ENCODE results near the gene SF3B6.

The SF3B6 gene

GRCh38 chr2:24082787-24083566 is 6.9 kb upstream of the SF3B6 start:
- no peak overlapping the region for H3K4me3 ChIP-seq (ENCODE audit: low read depth, low read length)
- TF ChIP-seq, protein P1, sequence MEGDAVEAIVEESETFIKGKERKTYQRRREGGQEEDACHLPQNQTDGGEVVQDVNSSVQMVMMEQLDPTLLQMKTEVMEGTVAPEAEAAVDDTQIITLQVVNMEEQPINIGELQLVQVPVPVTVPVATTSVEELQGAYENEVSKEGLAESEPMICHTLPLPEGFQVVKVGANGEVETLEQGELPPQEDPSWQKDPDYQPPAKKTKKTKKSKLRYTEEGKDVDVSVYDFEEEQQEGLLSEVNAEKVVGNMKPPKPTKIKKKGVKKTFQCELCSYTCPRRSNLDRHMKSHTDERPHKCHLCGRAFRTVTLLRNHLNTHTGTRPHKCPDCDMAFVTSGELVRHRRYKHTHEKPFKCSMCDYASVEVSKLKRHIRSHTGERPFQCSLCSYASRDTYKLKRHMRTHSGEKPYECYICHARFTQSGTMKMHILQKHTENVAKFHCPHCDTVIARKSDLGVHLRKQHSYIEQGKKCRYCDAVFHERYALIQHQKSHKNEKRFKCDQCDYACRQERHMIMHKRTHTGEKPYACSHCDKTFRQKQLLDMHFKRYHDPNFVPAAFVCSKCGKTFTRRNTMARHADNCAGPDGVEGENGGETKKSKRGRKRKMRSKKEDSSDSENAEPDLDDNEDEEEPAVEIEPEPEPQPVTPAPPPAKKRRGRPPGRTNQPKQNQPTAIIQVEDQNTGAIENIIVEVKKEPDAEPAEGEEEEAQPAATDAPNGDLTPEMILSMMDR (IDR thresholded peaks at IDR 0.05; ENCODE audit: control insufficient read depth, extremely low read depth, insufficient read depth), result no peak
- DNase-seq (ENCODE audit: low read depth), result no peak

DNA sequence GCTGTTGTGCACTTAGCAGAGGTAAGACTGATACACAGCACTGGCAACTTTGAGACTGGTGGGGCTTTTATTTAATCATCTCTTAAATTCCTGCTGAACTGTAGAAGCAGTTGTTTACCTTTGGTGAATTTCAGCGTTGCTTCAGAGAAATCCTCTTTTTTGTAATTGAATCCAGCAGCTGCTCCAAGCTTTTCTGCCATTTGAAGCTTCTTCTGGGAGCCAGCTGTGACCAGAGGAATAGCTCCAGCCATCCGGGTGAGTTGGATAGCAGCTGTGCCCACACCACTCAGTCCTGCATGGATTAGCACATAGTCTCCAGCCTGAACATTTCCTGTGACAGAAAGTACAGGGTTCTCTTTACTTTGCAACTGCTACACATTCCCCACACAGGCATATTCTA is 4.6 kb upstream of the SF3B6 start:
- DNase-seq (ENCODE audit: low read depth), result no peak
- TF ChIP-seq, protein P1 (IDR thresholded peaks at IDR 0.05; ENCODE audit: control insufficient read depth, extremely low read depth, insufficient read depth), result no peak
- H3K4me3 ChIP-seq (ENCODE audit: low read depth, low read length), result no peak overlapping the region

GRCh38 chr2:24077879-24078278 is 1.8 kb upstream of the SF3B6 start:
- TF ChIP-seq, protein P1 (IDR thresholded peaks at IDR 0.05; ENCODE audit: control insufficient read depth, extremely low read depth, insufficient read depth), result no peak
- no peak for DNase-seq (ENCODE audit: low read depth)
- H3K4me3 ChIP-seq (ENCODE audit: low read depth, low read length), result peak overlapping the region; percentile 80

DNA sequence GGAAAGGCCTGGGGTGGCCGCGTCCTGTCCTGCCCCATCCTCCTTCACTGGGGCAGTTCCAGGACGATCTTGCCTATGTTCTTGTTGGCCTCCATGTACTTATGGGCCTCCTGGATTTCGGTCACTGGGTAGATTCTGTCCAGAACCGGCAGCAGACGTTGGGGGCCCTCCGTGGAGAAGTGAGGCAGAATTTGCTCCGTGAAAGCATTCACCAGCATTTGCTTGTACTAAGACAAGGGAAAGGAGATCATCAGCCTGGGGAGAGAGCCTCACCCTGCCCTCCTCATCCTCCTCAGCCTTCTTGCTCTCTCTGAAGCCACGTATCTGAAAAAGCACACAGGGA is 1.4 kb upstream of the SF3B6 start:
- H3K4me3 ChIP-seq (ENCODE audit: low read depth, low read length), result peak overlapping the region; percentile 80
- TF ChIP-seq, protein P1 (IDR thresholded peaks at IDR 0.05; ENCODE audit: control insufficient read depth, extremely low read depth, insufficient read depth), result no peak
- DNase-seq (ENCODE audit: low read depth), result no peak

- TF ChIP-seq, protein P1 (IDR thresholded peaks at IDR 0.05; ENCODE audit: control insufficient read depth, extremely low read depth, insufficient read depth), result no peak
- no peak for DNase-seq (ENCODE audit: low read depth)
Observed at GRCh38 chr2:24076849-24077534, 866 bp upstream of the SF3B6 start.

DNA sequence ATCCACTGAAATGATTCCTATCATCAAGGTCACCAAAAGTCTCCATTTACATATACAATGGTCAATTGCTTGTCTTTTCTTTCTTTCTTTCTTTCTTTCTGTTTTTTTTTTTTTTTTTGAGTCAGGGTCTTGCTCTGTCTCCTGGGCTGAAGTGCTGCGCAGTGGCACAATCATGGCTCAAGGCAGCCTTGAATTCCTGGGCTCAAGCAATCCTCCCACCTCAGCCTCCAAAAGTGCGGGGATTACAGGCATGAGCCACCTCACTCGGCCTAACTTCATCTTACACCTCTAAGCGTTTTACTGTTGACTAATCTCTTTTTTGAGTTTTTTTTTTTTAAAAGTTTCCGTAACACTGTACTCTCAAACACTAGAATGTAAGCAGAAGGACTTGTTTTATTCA is 867 bp downstream of the SF3B6 start:
- TF ChIP-seq, protein P1 (IDR thresholded peaks at IDR 0.05; ENCODE audit: control insufficient read depth, extremely low read depth, insufficient read depth), result no peak
- H3K4me3 ChIP-seq (ENCODE audit: low read depth, low read length), result peak overlapping the region; percentile 81
- no peak for DNase-seq (ENCODE audit: low read depth)

More at GRCh38 chr2:24076849-24077534, 866 bp upstream of the SF3B6 start:
- peak overlapping the region; percentile 80 for H3K4me3 ChIP-seq (ENCODE audit: low read depth, low read length)
